ENCODE data around the gene A2M. TPM values are rescaled to one million over a fixed set of nuclear protein-coding genes. Genes with fewer than 3 reads are reported as not detected.

The A2M gene
- total RNA-seq, 1 donor from 2014 or later, result not detected

DNA sequence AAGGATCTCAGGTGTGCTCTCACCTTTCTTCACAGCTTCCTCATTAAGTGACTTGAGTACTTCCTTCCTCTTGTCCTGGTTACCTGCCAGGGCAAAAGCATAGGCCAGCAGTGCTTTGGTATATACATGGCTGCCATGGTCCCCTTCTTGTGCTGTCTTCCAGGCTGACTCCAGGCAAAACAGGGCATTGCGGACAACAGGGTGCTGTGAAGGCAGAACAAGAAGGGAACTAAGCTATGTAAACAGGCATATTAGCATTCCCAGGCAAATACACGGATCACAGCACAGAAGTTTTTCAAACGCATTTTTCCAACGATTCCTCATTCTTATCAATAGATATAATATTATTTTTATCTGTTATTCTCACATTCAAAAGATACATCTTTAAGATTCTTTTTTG, 39.0 kb downstream of the A2M start:
- no peak for DNase-seq
- intact Hi-C loops (cut with micrococcal nuclease), result no loop called here
- CTCF ChIA-PET, result no interaction called here
- H3K36me3 Mint-ChIP-seq (ENCODE audit: low read depth), result no peaks in the 10 kb centered on the region
- H3K9me3 Mint-ChIP-seq, result peaks cover 3% of the 10 kb centered on the region
- H3K4me3 Mint-ChIP-seq, result no peak overlapping the region
- no peak overlapping the region for H3K27ac Mint-ChIP-seq
- no peaks in the 10 kb centered on the region for H3K4me1 Mint-ChIP-seq
- POLR2A ChIA-PET, result no interaction called here
- TF ChIP-seq, protein P1, sequence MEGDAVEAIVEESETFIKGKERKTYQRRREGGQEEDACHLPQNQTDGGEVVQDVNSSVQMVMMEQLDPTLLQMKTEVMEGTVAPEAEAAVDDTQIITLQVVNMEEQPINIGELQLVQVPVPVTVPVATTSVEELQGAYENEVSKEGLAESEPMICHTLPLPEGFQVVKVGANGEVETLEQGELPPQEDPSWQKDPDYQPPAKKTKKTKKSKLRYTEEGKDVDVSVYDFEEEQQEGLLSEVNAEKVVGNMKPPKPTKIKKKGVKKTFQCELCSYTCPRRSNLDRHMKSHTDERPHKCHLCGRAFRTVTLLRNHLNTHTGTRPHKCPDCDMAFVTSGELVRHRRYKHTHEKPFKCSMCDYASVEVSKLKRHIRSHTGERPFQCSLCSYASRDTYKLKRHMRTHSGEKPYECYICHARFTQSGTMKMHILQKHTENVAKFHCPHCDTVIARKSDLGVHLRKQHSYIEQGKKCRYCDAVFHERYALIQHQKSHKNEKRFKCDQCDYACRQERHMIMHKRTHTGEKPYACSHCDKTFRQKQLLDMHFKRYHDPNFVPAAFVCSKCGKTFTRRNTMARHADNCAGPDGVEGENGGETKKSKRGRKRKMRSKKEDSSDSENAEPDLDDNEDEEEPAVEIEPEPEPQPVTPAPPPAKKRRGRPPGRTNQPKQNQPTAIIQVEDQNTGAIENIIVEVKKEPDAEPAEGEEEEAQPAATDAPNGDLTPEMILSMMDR (IDR thresholded peaks at IDR 0.05), result no peak
- H3K27me3 Mint-ChIP-seq, result peaks cover 15% of the 10 kb centered on the region
- ATAC-seq (ENCODE audit: low read depth), result no peak

DNA sequence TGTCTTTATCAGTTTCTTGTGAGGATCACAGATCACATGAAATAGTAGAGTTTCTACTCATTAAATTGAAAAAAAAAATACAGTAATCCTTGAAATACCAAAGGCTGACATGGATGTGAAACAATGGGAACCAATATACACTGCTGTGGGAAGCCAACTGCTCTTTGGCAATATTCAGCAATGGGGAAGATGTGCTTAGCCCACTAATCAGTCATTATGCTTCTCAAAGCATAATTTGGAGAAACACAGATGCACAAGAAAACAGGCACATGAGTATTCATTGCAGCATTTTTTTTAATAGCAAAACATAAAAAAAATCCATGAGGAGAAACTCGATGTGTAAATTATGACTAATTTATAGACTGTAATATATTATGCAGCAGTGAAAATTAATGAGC, 40.6 kb downstream of the A2M start:
- no peaks in the 10 kb centered on the region for H3K9me3 Mint-ChIP-seq
- no peak for DNase-seq
- no peak overlapping the region for H3K4me3 Mint-ChIP-seq
- peaks cover 15% of the 10 kb centered on the region for H3K27me3 Mint-ChIP-seq
- H3K36me3 Mint-ChIP-seq (ENCODE audit: low read depth), result no peaks in the 10 kb centered on the region
- CTCF ChIA-PET, result no interaction called here
- no peaks in the 10 kb centered on the region for H3K4me1 Mint-ChIP-seq
- TF ChIP-seq, protein P1 (IDR thresholded peaks at IDR 0.05), result no peak
- intact Hi-C loops (cut with micrococcal nuclease), result no loop called here
- POLR2A ChIA-PET, result no interaction called here
- no peak overlapping the region for H3K27ac Mint-ChIP-seq
- ATAC-seq (ENCODE audit: low read depth), result no peak

DNA sequence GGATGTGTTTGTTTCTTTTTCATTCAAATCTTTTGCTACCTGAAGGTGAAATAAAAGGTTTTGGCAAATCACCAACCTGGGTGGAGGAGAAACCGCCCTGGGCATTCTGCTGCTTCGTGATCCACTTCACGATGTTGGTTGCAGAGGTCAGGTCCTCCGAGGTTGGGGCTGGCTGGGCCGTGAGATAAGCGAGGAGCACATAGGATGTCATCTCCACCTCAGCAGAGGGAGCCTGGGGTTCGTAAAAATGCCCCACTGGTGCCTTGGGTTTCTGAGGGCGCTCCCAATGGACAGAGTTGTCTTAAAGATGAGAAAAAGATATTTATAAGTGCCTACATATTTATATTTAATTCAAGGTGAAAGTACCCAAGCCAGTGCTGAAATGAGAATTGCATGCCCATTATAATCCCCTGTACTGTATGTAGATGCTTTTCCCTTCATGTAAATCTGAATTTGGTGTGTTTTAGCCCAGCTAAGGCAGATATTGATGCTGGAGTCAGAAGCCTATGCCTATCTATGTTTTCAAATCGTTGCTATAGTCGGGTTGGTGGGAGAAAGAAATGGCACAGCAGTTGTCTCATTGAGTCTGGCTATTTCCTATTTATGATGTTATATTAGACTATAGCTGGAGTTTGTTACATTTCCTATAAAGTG, 41.1 kb downstream of the A2M start:
- Mint-ChIP-seq H3K27me3 (peaks cover 14% of the 10 kb centered on the region), H3K9me3 (no peaks in the 10 kb centered on the region), H3K36me3 (ENCODE audit: low read depth) (no peaks in the 10 kb centered on the region), H3K4me1 (no peaks in the 10 kb centered on the region), H3K4me3 (no peak overlapping the region), H3K27ac (no peak overlapping the region)
- DNase-seq (no peak), ATAC-seq (ENCODE audit: low read depth) (no peak)
- intact Hi-C loops (cut with micrococcal nuclease), result no loop called here
- TF ChIP-seq, protein P1 (IDR thresholded peaks at IDR 0.05), result no peak
- CTCF ChIA-PET, result no interaction called here
- POLR2A ChIA-PET, result no interaction called here

DNA sequence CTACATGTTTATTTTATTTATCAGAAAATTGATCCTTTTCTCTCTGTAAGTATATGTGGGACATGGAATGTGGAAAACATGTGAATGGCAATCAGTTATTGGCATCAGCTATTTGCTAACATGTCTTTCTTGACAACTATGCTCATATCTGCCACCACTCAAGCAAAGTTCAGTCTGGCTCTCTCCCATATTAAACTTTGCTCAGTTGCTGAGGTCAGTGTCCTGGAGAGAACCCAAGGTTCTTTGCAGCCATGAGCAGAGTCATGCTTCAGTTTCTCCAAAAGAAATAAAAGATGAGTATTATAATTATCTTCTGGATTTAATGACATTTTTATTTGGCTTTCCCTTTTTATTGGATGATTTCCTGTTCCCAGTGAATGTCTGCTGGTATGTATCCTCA, 42.6 kb downstream of the A2M start:
- CTCF ChIA-PET, result interaction anchor here (1.2 kb wide), 1 partner anchor 23 kb away, joined by 4 read pairs; no protein-coding TSS in a partner anchor
- Mint-ChIP-seq H3K36me3 (ENCODE audit: low read depth) (no peaks in the 10 kb centered on the region), H3K27ac (no peak overlapping the region), H3K4me3 (no peak overlapping the region), H3K9me3 (no peaks in the 10 kb centered on the region), H3K4me1 (no peaks in the 10 kb centered on the region), H3K27me3 (peaks cover 14% of the 10 kb centered on the region)
- POLR2A ChIA-PET, result no interaction called here
- intact Hi-C loops (cut with micrococcal nuclease), result no loop called here
- DNase-seq (no peak), ATAC-seq (ENCODE audit: low read depth) (no peak)
- TF ChIP-seq, protein P1 (IDR thresholded peaks at IDR 0.05), result no peak

DNA sequence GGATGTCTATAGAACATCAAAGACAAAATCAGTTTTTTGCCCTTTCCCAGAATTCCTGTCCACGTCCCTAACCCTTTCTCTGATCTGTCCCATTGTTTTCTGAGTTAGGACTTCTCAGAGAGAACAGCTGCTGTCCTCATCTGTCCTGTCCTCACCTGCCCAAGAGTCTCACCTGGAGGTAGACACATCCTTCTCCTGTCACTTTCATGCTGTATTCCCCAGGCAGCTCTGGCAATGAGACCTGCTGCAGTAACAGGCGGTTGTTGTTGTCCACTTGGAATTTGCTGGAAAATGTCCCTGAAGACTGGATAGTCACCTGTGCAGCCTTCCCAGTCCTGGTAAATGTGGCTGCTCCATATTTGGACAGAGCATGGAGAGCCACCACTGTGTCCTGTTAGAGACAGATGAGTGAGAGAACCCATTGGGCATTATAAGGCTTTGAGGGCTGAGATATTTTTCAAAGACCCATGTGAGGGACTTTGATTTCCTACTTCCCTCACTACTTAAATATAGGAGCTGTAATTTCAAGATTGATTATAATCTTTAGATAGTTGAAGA, 43.2 kb downstream of the A2M start:
- H3K36me3 Mint-ChIP-seq (ENCODE audit: low read depth), result no peaks in the 10 kb centered on the region
- H3K9me3 Mint-ChIP-seq, result no peaks in the 10 kb centered on the region
- DNase-seq (no peak), ATAC-seq (ENCODE audit: low read depth) (no peak)
- peaks cover 13% of the 10 kb centered on the region for H3K27me3 Mint-ChIP-seq
- no peak overlapping the region for H3K27ac Mint-ChIP-seq
- POLR2A ChIA-PET, result no interaction called here
- H3K4me1 Mint-ChIP-seq, result no peaks in the 10 kb centered on the region
- intact Hi-C loops (cut with micrococcal nuclease), result no loop called here
- no peak overlapping the region for H3K4me3 Mint-ChIP-seq
- CTCF ChIA-PET, result interaction anchor here (1.2 kb wide), 1 partner anchor 23 kb away, joined by 4 read pairs; no protein-coding TSS in a partner anchor
- TF ChIP-seq, protein P1 (IDR thresholded peaks at IDR 0.05), result no peak

Measured in activated B cell treated with CpG ODN at 0.5 μM for 24 hours (primary cell).